ENCODE data around the gene FAM98B. TPM values are rescaled to one million over a fixed set of nuclear protein-coding genes. Genes with fewer than 3 reads are reported as not detected.

The FAM98B gene
- polyA plus RNA-seq, 2 of the 4 experiments (the other 2 are of a cell fraction), result 16.5 to 18.8 TPM

GRCh38 chr15:38459480-38459879, 5.6 kb downstream of the FAM98B start:
- CTCF ChIA-PET, result interaction anchor here (1.0 to 1.8 kb wide), 3 partner anchors 15 to 105 kb away, joined by 3 to 5 read pairs (median 3); partner anchors contain the start of gene RASGRP1
- TF ChIP-seq GATA3 (IDR thresholded peaks at IDR 0.05; ENCODE audit: borderline replicate concordance), result no peak
- no peak for TF ChIP-seq ZC3H11A (IDR thresholded peaks at IDR 0.05)
- no peak for TF ChIP-seq RARB (CRISPR knock-in tag; IDR thresholded peaks at IDR 0.05)
- no peak for TF ChIP-seq FOSB (CRISPR knock-in tag; IDR thresholded peaks at IDR 0.05)
- no peak for TF ChIP-seq EHF (CRISPR knock-in tag; IDR thresholded peaks at IDR 0.05)
- TF ChIP-seq PHF8 (IDR thresholded peaks at IDR 0.05; ENCODE audit: borderline replicate concordance, low read depth), result no peak
- no peak for TF ChIP-seq KDM1A (IDR thresholded peaks at IDR 0.05; ENCODE audit: low read depth)
- no peak for TF ChIP-seq KDM5A (IDR thresholded peaks at IDR 0.05)
- TF ChIP-seq RAD21 (conservative IDR thresholded peaks at IDR 0.05 in 1 of 2, IDR thresholded peaks at IDR 0.05 in 1 of 2), result no peak
- TF ChIP-seq HOXA7 (CRISPR knock-in tag; IDR thresholded peaks at IDR 0.05), result no peak
- no peak for TF ChIP-seq SMC3 (IDR thresholded peaks at IDR 0.05)
- no peak for TF ChIP-seq FOXS1 (CRISPR knock-in tag; IDR thresholded peaks at IDR 0.05)
- no peak overlapping the region for H3K4me2 ChIP-seq
- no peak for DNase-seq (ENCODE audit: low read depth in 1 of 2, low spot score in 1 of 2)
- no peak overlapping the region for H3K27ac ChIP-seq
- no peaks in the 10 kb centered on the region for H3K9me3 ChIP-seq
- no peaks in the 10 kb centered on the region; the same call in 2 of the 3 replicates for H3K4me1 ChIP-seq
- FAIRE-seq, result no peak
- H3K4me3 ChIP-seq, result no peak overlapping the region
- POLR2A ChIA-PET, result no interaction called here
- 96% methylated on average over 4 of the region's 6 CpGs for WGBS (ENCODE audit: missing lambda C conversion rate)
- ATAC-seq, result no peak

- no peak for FAIRE-seq
- ATAC-seq, result no peak
- H3K9me3 ChIP-seq, result no peaks in the 10 kb centered on the region
- CTCF ChIA-PET, result interaction anchor here (1.8 kb wide), 1 partner anchor 103 kb away, joined by 5 read pairs; the partner anchor contains the start of gene RASGRP1
- H3K27ac ChIP-seq, result no peak overlapping the region
- H3K4me2 ChIP-seq, result no peak overlapping the region
- H3K4me3 ChIP-seq, result no peak overlapping the region
- DNase-seq (ENCODE audit: low read depth in 1 of 2, low spot score in 1 of 2), result no peak
- WGBS (ENCODE audit: missing lambda C conversion rate), result 79% methylated on average over 3 of the region's 3 CpGs
- POLR2A ChIA-PET, result no interaction called here
- H3K4me1 ChIP-seq, result no peaks in the 10 kb centered on the region; the same call in 2 of the 3 replicates
- TF ChIP-seq POLR2AphosphoS2 (conservative IDR thresholded peaks at IDR 0.05; ENCODE audit: low read length) (no peak), PHF8 (IDR thresholded peaks at IDR 0.05; ENCODE audit: borderline replicate concordance, low read depth) (no peak), SMC3 (IDR thresholded peaks at IDR 0.05) (no peak)
Measured at GRCh38 chr15:38460543-38460942, 6.6 kb downstream of the FAM98B start.

- Histone ChIP-seq H3K4me2 (no peak overlapping the region), H3K4me3 (no peak overlapping the region), H3K27ac (no peak overlapping the region), H3K9me3 (no peaks in the 10 kb centered on the region), H3K4me1 (no peaks in the 10 kb centered on the region; the same call in 2 of the 3 replicates)
- CTCF ChIA-PET, result interaction anchor here (1.8 kb wide), 1 partner anchor 103 kb away, joined by 5 read pairs; the partner anchor contains the start of gene RASGRP1
- TF ChIP-seq KDM1A (IDR thresholded peaks at IDR 0.05; ENCODE audit: low read depth) (no peak), RFX5 (IDR thresholded peaks at IDR 0.05) (no peak), POLR2AphosphoS2 (conservative IDR thresholded peaks at IDR 0.05; ENCODE audit: low read length) (no peak), ZSCAN20 (CRISPR knock-in tag; IDR thresholded peaks at IDR 0.05) (no peak)
- WGBS (ENCODE audit: missing lambda C conversion rate), result 92% methylated on average over 2 of the region's 2 CpGs
- DNase-seq (ENCODE audit: low read depth in 1 of 2, low spot score in 1 of 2) (no peak), FAIRE-seq (no peak), ATAC-seq (no peak)
- POLR2A ChIA-PET, result no interaction called here
Measured at GRCh38 chr15:38461066-38461833, 7.3 kb downstream of the FAM98B start.

- FAIRE-seq (no peak), ATAC-seq (no peak), DNase-seq (ENCODE audit: low read depth in 1 of 2, low spot score in 1 of 2) (no peak)
- Histone ChIP-seq H3K4me3 (no peak overlapping the region), H3K4me2 (no peak overlapping the region), H3K9me3 (no peaks in the 10 kb centered on the region), H3K4me1 (no peaks in the 10 kb centered on the region; the same call in 2 of the 3 replicates), H3K27ac (no peak overlapping the region)
- CTCF ChIA-PET, result interaction anchor here (1.2 kb wide), 1 partner anchor 226 kb away, joined by 3 read pairs; no protein-coding TSS in a partner anchor
- POLR2A ChIA-PET, result no interaction called here
- 75% methylated on average over 3 of the region's 3 CpGs for WGBS (ENCODE audit: missing lambda C conversion rate)
- no peak for TF ChIP-seq CTCF (IDR thresholded peaks at IDR 0.05)
- TF ChIP-seq MAX (IDR thresholded peaks at IDR 0.05), result no peak
- no peak for TF ChIP-seq ZFP36 (IDR thresholded peaks at IDR 0.05; ENCODE audit: borderline replicate concordance, partially characterized antibody)
- TF ChIP-seq HMGXB4 (CRISPR knock-in tag; IDR thresholded peaks at IDR 0.05; ENCODE audit: borderline replicate concordance), result no peak
- TF ChIP-seq SREBF2 (IDR thresholded peaks at IDR 0.05), result no peak
- TF ChIP-seq JUNB (IDR thresholded peaks at IDR 0.05), result no peak
- TF ChIP-seq BCL3 (IDR thresholded peaks at IDR 0.05), result no peak
- TF ChIP-seq ZC3H11A (IDR thresholded peaks at IDR 0.05), result no peak
- no peak for TF ChIP-seq NFE2L2 (conservative IDR thresholded peaks at IDR 0.05; ENCODE audit: low read length)
- TF ChIP-seq ATOH8 (CRISPR knock-in tag; IDR thresholded peaks at IDR 0.05; ENCODE audit: low read depth), result no peak
Measured at GRCh38 chr15:38463893-38464292, 10.0 kb downstream of the FAM98B start.
